NCI-H345 (cell line): ENCODE data around the gene NCOA3.
A peak's percentile ranks its signal among the peaks of the same experiment; 100 is the strongest.
"Not testable (repeated sequence)": the region's sequence is repeated elsewhere in the genome, so short reads cannot be mapped to it uniquely, and the experiment has no call there.

Source experiments
- DNase-seq: peaks from one replicate; lab custom pipeline; 2025; lab: John Stamatoyannopoulos, UW

Gene NCOA3

DNA sequence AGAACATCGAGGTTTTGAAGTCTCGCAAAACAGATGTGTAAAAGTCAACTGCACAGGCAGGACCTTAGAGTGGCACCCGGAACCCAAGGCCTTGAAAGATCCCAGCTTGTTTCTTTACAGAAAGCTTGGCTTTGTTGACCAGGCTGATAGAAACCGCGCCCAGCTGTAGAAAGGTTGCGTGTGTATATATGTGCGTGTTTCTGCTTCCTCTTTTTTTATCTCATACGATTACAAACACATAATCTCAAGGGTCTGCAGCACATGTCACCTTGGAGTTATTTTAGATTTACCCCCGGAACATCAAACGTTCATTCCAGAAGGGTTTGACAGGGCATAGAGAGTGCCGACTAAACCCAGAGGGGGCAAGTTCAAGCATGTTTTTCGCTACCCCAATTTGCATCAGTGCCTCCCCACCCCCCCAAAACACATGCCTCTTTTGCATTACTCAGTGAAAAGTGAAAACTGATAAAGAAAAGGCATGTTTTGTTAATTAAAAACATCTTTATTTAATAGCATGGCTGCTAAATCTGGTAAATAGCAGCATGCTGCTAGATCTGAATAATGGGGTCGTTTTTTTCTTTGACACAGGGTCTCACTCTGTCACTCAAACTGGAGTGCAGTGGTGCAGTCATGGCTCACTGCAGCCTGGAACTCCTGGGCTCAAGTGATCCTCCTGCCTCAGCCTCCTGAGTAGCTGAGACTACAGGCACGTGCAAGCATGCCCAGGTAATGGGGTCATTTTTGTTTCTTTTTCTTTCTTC lies 33.2 kb upstream of the NCOA3 start:
- no peak for DNase-seq

DNA sequence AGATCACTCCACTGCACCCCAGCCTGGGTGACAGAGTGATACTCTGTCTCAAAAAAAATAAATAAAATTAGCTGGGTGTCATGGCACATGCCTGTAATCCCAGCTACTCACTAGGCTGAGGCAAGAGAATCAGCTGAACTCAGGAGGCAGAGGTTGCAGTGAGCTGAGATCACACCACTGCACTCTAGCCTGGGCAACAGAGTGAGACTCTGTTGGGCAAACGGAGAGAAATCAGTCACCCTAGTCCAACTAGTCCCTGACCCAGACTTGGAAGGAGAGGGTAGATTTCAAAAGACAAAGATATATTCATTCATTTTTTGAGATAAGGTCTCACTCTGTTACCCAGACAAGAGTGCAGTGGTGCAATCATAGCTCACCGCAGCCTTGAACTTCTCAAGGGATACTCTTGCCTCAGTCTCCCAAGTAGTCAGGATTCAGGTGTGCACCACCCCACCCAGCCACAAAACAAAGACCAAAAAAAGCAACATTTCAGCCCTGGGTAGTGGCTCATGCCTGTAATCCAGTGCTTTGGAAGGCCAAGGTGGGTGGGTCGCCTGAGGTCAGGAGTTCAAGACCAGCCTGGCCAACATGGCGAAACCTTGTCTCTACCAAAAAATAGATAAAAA lies 26.2 kb upstream of the NCOA3 start:
- DNase-seq = no peak

DNA sequence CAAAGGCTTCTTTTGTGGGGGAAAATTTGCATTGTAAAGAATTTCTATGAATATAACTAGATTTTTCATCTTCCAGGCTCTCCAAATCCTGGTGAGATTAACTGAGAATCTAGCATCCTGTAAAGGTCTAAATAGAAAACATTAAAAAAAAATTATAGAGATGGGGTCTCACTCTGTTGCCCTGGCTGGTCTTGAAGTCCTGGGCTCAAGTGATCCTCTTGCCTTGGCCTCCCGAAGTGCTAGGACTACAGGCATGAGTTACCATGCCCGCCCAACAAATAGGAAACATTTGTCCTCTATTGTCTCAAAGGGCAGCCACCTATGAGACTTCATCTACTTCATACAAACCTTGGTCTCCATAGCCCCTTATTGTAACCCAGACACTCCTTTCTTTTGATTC lies 25.2 kb upstream of the NCOA3 start:
- no peak for DNase-seq

DNA sequence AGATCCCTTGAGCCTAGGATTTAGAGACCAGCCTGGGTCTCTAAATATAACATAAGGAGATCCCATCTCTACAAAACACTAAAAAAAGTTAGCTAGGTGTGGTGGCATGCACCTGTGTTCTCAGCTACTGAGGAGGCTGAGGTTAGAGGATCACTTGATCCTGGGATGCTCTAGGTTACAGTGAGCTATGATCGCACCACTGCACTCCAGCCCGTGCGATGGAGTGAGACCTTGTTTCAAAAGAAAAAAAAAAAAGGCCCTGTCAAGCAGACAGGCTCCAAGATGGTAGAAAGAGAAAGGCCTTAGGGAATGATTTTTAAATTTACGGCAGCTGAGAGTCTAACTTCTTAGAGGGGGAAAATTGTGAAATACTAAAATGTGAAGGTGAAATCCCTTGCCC lies 22.6 kb upstream of the NCOA3 start:
- no peak for DNase-seq

DNA sequence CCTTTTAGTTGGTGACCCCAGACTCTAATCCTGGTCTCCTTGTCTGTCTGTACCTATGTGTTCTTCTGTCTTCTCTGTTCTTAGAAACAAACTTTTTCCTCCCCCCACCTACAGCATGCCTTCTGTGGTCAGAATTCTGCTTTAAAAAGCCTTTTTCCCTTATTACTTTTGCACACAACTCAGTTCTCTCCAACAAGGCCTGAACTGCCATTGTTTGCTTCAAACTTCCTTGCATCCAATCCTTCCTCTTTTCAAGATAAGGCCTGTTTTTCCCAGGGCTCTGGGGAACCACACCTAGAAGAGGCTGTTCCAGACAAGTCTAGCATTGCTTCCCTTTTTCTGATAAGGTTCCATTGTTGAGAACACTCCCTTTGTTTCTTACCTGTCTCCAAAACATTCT lies 22.2 kb upstream of the NCOA3 start:
- no peak for DNase-seq

DNA sequence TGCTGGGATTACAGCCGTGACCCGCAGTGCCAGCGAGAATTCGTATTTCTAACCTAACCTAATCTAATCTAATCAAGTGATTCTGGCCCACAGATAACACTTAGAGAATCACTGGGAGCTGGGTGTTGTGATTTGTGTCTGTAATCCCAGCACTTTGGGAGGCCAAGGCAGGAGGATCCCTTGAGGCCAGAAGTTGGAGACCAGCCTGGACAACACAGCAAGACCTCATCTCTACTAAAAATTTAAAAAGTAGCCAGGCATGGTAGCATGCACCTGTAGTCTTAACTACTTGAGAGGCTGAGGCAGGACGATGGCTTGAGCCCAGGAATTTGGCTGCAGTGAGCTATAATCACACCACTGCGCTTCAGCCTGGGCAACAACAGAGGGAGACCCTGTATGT lies 21.4 kb upstream of the NCOA3 start:
- no peak for DNase-seq

DNA sequence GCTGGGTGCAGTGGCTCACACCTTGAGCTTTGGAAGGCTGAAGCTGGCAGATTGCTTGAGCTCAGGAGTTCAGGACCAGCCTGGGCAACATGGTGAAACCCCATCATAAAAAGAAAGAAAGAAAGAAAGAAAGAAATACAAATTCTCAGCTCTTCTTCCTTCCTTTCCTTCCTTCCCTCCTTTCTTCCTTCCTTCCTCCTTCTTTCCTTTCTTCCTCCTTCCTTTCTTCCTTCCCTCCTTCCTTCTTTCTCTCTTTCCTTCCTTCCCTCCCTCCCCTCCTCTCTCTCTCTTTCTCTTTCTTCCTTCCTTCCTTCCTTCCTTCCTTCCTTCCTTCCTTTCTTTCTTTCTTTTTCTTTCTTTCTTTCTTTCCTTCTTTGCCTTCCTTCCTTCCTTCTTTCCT lies 21.0 kb upstream of the NCOA3 start:
- no peak for DNase-seq

DNA sequence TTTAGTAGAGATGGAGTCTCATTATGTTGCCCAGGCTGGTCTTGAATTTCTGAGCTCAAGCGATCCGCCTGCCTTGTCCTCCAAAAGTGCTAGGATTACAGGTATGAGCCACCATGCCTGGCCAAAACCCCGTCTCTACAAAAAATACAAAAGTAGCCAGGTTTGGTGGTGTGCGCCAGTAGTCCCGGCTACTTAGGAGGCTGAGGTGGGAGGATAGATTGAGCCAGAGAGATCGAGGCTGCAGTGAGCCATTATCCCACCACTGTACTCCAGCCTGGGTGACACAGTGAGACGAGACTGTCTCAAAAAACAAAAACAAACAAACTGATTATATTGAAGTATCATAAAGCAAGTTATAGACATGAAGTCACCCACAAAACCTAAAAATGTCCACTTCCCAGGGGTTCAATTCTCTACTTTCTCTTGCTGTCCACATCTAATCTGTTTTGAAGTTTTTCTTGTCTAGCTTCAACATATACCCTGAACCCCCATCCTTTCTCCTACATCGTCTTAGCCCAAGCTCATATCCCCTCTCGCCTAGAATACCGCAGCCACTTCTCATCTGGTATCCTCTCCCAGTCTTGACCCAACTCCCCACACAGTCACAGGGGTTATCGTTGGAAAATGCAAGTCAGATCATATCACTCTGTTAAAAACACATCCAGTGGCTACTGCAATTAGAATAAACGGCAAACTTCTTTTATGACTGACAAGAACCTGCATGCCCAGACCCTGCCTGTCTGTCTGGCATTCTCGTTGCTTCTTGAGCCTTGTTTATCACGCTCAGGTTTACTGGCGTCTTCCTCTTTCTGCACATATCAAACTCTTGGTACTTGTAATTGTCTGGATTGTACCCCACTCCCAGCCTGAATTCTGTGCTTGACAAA lies 20.1 kb upstream of the NCOA3 start:
- no peak for DNase-seq

DNA sequence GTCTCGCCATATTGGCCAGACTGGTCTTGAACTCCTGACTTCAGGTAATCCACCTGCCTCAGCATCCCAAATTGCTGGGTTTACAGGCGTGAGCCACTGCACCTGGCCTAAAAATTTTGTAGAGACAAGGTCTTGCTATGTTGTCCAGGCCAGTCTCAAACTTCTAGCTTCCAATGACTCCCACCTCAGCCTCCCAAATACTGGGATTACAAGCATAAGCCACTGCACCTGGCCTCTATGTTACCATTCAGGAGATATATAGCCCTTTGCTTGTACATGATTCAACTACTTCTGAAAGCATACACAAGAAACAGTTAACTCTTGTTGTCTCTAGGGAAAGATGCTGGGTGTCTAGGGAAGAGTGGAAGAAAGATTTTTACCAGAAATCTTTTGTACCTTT lies 19.0 kb upstream of the NCOA3 start:
- no peak for DNase-seq

DNA sequence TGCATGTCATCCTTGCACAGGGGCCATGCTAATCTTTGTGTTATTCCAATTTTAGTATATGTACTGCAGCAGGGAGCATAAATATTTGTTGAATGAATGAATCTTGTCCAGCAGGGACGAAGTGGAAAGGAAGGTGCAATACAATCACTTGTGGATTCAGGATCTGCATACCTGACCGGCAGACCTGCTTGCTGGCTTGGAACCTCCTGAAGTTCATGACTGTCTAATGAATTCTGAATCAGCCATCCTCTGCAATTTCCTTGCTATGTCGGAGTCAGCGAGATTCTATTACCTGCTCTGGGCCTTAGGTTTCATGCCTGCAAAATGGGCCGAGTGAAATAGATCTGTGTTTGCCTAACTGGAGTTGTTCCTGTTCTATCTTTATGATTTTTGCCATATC lies 17.4 kb upstream of the NCOA3 start:
- DNase-seq = no peak

DNA sequence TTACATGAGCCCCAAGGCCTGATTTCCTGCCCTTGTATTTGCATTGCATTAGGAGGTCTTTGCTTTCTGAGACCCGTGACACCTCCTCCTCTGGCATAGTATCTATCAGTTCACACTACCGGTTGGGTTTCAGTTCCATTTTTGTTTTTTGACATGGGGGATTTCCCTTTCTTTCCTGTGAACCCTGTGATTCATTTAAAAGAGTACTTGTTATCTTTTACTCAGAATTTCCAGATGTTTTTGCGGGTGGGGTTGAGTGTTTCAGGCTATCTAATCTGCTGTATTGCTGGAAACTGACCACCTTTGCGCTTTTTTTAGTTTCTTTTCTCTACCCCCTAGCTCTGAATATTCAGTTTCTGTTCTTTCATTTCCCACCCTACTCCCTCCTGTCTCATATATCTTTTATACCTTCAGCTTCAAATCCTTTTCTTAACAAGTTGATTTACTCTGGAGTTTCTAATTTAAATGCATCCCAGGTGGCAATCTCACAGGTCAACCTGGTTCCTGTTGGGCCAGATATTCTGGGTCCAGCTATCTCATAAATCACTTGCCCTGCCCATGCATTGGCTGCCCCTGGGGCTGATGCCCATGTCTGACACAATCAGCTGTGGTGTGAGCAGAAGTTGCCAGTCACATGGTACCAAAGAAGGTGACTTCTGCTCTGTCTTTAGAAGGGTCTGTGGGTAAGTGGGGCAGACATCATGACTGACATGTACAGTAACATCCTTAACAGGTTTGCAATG lies 14.3 kb upstream of the NCOA3 start:
- DNase-seq = no peak

DNA sequence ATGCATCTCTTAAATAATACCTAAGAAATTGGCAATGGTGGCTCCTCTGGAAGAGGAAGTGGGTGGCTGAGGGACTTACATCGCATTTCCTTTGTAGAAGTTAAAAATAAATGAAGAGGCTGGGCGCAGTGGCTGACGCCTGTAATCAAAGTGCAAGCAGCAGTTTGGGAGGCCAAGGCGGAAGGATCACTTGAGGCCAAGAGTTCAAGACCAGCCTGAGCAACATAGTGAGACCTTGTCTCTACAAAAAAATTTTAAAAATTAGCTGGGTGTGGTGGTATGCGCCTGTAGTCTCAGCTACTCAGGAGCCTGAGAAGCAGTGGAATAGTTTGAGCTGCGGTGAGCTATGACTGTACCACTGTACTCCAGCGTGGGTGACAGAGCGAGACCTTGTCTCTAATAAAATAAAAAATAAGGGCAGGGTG lies 12.2 kb upstream of the NCOA3 start:
- no peak for DNase-seq

DNA sequence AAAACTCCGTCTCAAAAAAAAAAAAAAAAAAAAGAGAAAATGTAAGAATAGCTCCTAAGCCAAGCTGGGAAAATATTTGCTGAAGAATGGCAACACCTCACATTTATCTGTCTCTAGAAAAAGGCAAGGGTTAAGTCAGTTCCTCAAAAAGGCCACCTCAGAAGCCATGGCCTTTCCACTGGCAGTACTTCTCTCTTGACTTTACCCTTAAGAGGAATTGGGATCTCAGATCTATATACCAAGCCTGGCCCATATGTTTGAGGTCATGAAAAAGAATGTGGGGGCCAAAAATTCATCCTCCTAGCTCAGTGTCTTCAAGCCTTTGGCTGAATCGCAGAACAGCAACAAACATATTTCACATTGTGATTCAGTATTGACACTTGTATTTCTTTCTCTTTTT lies 10.9 kb upstream of the NCOA3 start:
- no peak for DNase-seq

DNA sequence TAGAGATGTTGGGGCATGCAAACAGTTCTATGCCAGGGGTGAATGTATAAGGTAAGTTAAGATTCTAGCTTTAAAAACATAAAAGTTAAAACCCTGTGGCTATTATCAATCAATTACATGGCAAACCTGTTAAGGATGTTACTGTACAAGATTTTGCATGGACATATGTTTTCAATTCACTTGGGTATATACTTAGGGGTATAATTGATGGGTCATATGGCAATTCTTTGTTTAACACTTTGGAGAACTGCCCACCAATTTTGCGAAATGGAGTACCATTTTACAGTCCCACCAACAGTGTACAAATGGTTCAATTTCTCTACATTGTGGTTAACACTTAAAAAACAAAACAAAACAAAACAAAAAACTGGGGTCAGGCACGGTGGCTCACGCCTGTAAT lies 9.4 kb upstream of the NCOA3 start:
- no peak for DNase-seq

DNA sequence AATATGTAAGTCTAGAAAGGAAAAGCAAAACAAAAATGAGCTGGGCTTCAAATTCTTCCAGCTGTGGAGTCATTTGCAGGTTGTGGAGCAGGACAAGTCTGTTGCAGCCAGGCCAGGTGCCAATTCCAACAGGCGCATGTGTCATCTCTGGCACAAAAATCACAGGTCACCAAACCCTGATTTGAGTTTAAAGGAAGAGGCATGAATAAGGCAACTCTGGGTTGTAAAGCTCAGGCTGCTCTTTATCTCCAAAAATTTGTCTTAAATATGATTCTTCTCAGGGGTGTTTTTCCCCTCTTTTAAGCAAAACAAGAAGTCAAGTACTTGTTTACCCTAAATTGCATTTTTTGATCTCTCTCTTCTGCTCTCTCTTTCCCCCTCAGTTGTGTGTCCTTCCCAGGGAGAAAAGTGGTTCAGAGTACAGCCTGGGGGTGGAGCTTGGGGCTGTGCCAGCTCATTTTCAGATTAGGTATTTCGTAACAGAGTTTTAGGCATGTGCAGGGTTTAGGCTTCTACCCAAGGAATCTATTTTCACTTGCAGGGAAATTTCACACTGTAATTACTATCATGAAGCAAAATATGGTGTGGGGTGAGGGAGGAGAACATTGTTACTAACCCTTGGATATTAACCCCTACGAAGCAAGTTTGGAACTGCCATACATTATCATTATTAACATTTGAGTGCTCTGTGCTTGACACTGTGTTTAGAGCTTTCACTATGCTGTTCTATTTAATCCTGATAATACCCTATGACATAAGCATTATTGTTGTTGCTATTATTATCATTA lies 8.3 kb upstream of the NCOA3 start:
- peak; percentile 78 for DNase-seq

DNA sequence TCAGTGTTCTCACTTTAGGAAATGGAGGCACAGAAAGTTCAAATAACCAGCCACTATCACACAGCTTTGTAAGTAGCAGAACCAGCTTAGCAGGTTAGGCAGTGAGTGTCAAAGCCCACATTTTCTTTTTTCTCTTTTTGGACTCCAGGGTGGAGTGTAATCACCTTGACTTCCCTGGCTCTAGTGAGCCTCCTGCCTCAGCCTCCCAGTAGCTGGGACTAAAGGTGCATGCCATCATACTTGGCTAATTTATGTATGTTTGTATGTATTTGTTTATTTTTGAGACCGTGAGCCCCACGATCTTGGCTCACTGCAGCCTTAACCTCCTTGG lies 7.8 kb upstream of the NCOA3 start:
- DNase-seq = peak; percentile 30

DNA sequence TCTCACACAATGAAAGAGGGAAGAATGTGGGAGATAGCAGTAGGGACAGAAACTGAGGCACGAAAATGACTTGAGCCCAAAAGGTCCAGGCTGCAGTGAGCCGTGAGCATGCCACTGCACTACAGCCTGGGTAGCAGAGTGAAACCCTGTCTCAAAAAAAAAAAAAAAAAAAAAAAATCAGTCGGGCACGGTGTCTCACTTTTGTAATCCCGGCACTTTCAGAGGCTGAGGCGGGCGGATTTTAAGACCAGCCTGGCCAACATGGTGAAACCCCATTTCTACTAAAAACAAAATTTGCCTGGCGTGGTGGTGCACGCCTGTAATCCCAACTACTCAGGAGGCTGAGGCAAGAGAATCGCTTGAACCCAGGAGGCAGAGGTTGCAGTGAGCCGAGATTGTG lies 7.1 kb upstream of the NCOA3 start:
- DNase-seq = not testable (repeated sequence)

DNA sequence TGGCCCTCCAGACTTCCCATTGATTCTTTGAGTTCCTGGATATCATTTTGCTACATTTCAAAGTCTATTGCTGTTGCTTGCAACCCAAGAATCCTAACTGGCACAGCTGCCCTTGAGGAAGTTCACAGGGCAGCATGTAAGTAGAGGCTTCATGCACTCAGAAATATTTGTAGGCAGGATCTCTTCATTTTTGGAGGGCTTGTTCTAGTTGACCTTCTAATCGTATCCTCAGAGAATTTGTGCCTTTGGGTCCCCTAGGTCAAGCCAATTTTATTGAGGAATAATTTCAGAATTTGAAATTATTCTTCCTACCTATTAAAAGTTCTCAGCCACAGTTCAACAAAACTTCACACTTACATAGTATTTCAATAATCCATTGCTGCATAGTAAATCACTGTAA lies 5.6 kb upstream of the NCOA3 start:
- DNase-seq = no peak

DNA sequence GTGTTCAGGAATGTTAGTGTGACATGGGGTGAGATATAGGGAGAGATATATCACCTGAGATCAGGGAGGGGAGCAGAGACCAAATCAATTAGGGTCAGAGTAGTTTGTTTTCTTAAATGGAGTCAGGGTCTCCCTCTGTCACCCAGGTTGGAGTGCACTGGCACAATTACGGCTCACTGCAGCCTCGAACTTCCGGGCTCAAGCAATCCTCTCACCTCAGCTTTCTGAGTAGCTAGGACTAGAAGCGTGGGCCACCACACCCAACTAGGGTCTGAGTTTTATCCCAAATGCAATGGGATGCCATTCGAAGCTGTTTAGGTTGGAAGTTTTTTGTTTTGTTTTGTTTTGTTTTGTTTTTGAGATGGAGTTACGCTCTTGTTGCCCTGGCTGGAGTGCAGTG lies 3.1 kb upstream of the NCOA3 start:
- DNase-seq = no peak

DNA sequence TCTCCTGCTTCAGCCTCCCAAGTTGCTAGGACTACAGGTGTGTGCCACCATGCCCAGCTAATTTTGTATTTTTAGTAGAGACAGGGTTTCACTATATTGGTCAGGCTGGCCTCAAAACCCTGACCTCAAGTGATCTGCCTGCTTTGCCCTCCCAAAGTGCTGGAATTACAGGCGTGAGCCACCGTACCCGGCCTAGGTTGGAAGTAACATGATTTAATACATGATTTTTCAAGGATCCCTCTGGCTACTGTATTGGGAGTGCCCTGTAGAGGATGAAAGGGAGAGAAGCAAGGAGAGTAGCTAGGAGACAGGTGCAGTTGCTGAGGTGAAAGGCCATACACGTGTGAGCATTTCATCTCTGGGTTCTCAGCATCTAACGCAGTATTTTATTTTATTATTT lies 2.6 kb upstream of the NCOA3 start:
- no peak for DNase-seq

DNA sequence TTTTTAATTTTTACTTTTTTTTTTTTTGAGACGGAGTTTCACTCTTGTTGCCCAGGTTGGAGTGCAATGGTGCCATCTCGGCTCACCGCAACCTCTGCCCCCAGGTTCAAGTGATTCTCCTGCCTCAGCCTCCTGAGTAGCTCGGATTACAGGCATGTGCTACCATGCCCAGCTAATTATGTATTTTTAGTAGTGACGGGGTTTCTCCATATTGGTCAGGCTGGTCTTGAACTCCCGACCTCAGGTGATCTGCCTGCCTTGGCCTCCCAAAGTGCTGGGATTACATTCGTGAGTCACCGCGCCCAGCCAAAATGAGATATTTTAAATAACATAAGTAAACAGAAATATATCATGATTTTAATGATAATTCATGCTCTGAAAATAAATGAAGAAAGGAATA lies 1.6 kb upstream of the NCOA3 start:
- not testable (repeated sequence) for DNase-seq

DNA sequence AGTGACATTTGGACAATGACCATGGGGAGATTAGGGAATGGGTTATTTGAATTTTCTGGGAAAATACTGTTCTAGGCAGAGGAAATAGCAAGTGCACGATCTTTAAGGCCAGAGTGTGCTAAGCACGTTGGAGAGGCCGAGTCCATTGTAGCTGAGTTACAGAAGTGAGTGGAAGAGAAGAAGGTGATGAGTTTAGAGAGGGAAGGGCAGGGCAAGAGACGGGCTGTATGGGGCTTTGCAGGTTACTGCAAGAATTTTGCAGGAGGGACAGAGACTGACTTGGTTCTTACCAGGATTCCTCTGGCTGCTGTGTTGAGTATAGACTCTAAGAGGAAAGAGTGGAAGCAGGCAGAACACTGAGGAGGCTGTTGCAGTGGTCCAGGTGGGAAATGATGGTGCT lies 1.1 kb upstream of the NCOA3 start:
- no peak for DNase-seq
